ENCODE results near the gene IL17C. TPM values are rescaled to one million over a fixed set of nuclear protein-coding genes. Genes with fewer than 3 reads are reported as not detected.

Gene IL17C
- total and polyA plus RNA-seq, 10 of the 15 experiments (the other 5 are each of a cell fraction or from before 2014, with no cell fraction given): not detected

GRCh38 chr16:88599825-88600538, 38.4 kb upstream of the IL17C start (continued):
- TF ChIP-seq EED (IDR thresholded peaks at IDR 0.05; ENCODE audit: low read depth): no peak
- no peak for TF ChIP-seq CREM (IDR thresholded peaks at IDR 0.05; ENCODE audit: low read depth)
- no peak for TF ChIP-seq RUNX3 (IDR thresholded peaks at IDR 0.05; ENCODE audit: low read length)
- no peak for TF ChIP-seq BHLHE40 (IDR thresholded peaks at IDR 0.05; ENCODE audit: borderline replicate concordance in 1 of 2, low read depth in 2 of 2, low read length in 1 of 2)
- TF ChIP-seq FOXK2 (IDR thresholded peaks at IDR 0.05): no peak
- no peak for TF ChIP-seq IKZF1 (conservative IDR thresholded peaks at IDR 0.05)

- Histone ChIP-seq H4K20me1 (ENCODE audit: control insufficient read depth, insufficient read depth) (no peaks in the 10 kb centered on the region), H3K9ac (ENCODE audit: control insufficient read depth, insufficient read depth, low read length) (no peak overlapping the region), H2AFZ (ENCODE audit: control insufficient read depth, low read depth, low read length) (no peak overlapping the region), H3K4me3 (no peak overlapping the region), H3K4me2 (ENCODE audit: control insufficient read depth, insufficient read depth) (no peak overlapping the region), H3K9me3 (replicated peaks; ENCODE audit: control insufficient read depth, insufficient read depth, low read length) (no peaks in the 10 kb centered on the region), H3K79me2 (ENCODE audit: control insufficient read depth, insufficient read depth, low read length) (peaks cover 2% of the 10 kb centered on the region; the same call in 1 of the 2 replicates), H3K4me1 (ENCODE audit: control insufficient read depth, insufficient read depth, low read length) (no peaks in the 10 kb centered on the region; the same call in 1 of the 2 replicates), H3K27me3 (replicated peaks in 1 of 2; ENCODE audit: control insufficient read depth in 2 of 2, insufficient read depth in 2 of 2, low read length in 1 of 2) (no peaks in the 10 kb centered on the region), H3K27ac (ENCODE audit: control insufficient read depth, insufficient read depth) (no peak overlapping the region), H3K36me3 (ENCODE audit: control insufficient read depth in 2 of 2, insufficient read depth in 2 of 2, low read length in 1 of 2) (peaks cover 23 to 35% of the 10 kb centered on the region in 2 experiments)
- CTCF ChIA-PET: no interaction called here
- SMC1A ChIA-PET (ENCODE audit: uncharacterized antibody, unreplicated experiment): no interaction called here
- no peak for FAIRE-seq
- RAD21 ChIA-PET (ENCODE audit: unreplicated experiment): no interaction called here
- TF ChIP-seq CBX5 (IDR thresholded peaks at IDR 0.05; ENCODE audit: low read depth): no peak
- TF ChIP-seq WRNIP1 (IDR thresholded peaks at IDR 0.05; ENCODE audit: borderline replicate concordance, low read depth, low read length): no peak
- TF ChIP-seq BCL3 (IDR thresholded peaks at IDR 0.05; ENCODE audit: borderline replicate concordance, insufficient read depth, low read depth, low read length, poor library complexity, severe bottlenecking): no peak
- no peak for TF ChIP-seq NRF1 (conservative IDR thresholded peaks at IDR 0.05; ENCODE audit: low read depth, low read length)
- no peak for DNase-seq (ENCODE audit: low read depth, low spot score)
- no peak for ATAC-seq
- in situ Hi-C loops (cut with MboI): no loop called here
- WGBS (ENCODE audit: insufficient coverage, insufficient replicate concordance, low lambda C conversion rate, missing lambda C conversion rate): 96% methylated on average over 6 of the region's 6 CpGs
- BruUV-seq (replicated peaks): no TSS peak
- POLR2A ChIA-PET: no interaction called here
- intact Hi-C loops (cut with micrococcal nuclease; ENCODE audit: unreplicated experiment): no loop called here
These were observed 37.9 kb upstream of the IL17C start for GRCh38 chr16:88600539-88600896.
